ENCODE results near the gene NACA2.

Gene NACA2

DNA sequence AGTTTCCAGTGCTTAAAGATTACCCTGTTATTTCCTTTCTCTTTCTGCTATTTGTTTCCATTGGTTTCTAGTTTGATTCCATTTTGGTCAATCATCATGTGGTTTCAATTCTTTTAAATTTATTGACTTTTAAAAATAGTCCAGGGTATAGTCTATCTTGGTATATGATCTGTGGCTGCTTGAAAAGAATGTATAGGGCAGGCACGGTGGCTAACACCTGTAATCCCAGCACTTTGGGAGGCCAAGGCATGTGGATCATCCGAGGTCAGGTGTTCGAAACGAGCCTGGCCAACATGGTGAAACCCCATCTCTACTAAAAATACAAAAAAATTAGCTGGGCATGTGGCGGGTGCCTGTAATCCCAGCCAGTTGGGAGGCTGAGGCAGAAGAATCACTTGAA is 34.5 kb upstream of the NACA2 start:
- TF ChIP-seq TCF12 (IDR thresholded peaks at IDR 0.05; ENCODE audit: low read depth): no peak
- TF ChIP-seq TAF1 (IDR thresholded peaks at IDR 0.05; ENCODE audit: low read depth): no peak
- no peak for TF ChIP-seq CREB1 (IDR thresholded peaks at IDR 0.05; ENCODE audit: low read depth)
- no peak for TF ChIP-seq EGR1 (IDR thresholded peaks at IDR 0.05)
- no peak for TF ChIP-seq ZBTB7A (IDR thresholded peaks at IDR 0.05; ENCODE audit: low read depth)
- TF ChIP-seq CEBPB (IDR thresholded peaks at IDR 0.05): no peak
- no peak for TF ChIP-seq YY1 (IDR thresholded peaks at IDR 0.05; ENCODE audit: low read depth)
- TF ChIP-seq EP300 (IDR thresholded peaks at IDR 0.05; ENCODE audit: borderline replicate concordance): no peak
- TF ChIP-seq TEAD4 (IDR thresholded peaks at IDR 0.05): no peak
- TF ChIP-seq FOXM1 (IDR thresholded peaks at IDR 0.05; ENCODE audit: borderline replicate concordance, low read depth): no peak
- TF ChIP-seq NFIC (IDR thresholded peaks at IDR 0.05): no peak
- TF ChIP-seq, protein P1, sequence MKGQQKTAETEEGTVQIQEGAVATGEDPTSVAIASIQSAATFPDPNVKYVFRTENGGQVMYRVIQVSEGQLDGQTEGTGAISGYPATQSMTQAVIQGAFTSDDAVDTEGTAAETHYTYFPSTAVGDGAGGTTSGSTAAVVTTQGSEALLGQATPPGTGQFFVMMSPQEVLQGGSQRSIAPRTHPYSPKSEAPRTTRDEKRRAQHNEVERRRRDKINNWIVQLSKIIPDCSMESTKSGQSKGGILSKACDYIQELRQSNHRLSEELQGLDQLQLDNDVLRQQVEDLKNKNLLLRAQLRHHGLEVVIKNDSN (IDR thresholded peaks at IDR 0.05): no peak
- TF ChIP-seq, protein P2, sequence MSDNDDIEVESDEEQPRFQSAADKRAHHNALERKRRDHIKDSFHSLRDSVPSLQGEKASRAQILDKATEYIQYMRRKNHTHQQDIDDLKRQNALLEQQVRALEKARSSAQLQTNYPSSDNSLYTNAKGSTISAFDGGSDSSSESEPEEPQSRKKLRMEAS (IDR thresholded peaks at IDR 0.05): no peak
- TF ChIP-seq RAD21 (IDR thresholded peaks at IDR 0.05; ENCODE audit: low read depth): no peak
- TF ChIP-seq, protein P3, sequence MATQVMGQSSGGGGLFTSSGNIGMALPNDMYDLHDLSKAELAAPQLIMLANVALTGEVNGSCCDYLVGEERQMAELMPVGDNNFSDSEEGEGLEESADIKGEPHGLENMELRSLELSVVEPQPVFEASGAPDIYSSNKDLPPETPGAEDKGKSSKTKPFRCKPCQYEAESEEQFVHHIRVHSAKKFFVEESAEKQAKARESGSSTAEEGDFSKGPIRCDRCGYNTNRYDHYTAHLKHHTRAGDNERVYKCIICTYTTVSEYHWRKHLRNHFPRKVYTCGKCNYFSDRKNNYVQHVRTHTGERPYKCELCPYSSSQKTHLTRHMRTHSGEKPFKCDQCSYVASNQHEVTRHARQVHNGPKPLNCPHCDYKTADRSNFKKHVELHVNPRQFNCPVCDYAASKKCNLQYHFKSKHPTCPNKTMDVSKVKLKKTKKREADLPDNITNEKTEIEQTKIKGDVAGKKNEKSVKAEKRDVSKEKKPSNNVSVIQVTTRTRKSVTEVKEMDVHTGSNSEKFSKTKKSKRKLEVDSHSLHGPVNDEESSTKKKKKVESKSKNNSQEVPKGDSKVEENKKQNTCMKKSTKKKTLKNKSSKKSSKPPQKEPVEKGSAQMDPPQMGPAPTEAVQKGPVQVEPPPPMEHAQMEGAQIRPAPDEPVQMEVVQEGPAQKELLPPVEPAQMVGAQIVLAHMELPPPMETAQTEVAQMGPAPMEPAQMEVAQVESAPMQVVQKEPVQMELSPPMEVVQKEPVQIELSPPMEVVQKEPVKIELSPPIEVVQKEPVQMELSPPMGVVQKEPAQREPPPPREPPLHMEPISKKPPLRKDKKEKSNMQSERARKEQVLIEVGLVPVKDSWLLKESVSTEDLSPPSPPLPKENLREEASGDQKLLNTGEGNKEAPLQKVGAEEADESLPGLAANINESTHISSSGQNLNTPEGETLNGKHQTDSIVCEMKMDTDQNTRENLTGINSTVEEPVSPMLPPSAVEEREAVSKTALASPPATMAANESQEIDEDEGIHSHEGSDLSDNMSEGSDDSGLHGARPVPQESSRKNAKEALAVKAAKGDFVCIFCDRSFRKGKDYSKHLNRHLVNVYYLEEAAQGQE (IDR thresholded peaks at IDR 0.05; ENCODE audit: low read depth): no peak

DNA sequence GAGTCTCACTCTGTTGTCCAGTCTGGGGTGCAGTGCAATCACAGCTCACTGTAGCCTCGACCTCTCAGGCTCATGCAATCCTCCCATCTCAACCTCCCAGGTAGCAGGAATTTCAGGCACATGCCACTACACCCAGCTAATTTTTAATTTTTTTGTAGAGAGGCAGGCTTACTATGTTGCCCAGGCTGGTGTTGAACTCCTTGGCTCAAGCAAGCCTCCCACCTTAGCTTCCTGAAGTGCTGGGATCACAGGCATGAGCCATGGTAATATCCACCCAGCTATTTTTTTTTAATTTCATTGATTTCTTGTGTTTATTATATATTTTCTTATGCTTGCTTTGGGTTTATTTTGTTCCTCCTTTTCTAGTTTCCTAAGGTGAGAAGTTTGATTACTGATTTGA is 33.9 kb upstream of the NACA2 start:
- no peak for TF ChIP-seq EGR1 (IDR thresholded peaks at IDR 0.05)
- TF ChIP-seq CREB1 (IDR thresholded peaks at IDR 0.05; ENCODE audit: low read depth): no peak
- no peak for TF ChIP-seq CEBPB (IDR thresholded peaks at IDR 0.05)
- TF ChIP-seq YY1 (IDR thresholded peaks at IDR 0.05; ENCODE audit: low read depth): no peak
- TF ChIP-seq, protein P2 (IDR thresholded peaks at IDR 0.05): no peak
- no peak for TF ChIP-seq NFIC (IDR thresholded peaks at IDR 0.05)

DNA sequence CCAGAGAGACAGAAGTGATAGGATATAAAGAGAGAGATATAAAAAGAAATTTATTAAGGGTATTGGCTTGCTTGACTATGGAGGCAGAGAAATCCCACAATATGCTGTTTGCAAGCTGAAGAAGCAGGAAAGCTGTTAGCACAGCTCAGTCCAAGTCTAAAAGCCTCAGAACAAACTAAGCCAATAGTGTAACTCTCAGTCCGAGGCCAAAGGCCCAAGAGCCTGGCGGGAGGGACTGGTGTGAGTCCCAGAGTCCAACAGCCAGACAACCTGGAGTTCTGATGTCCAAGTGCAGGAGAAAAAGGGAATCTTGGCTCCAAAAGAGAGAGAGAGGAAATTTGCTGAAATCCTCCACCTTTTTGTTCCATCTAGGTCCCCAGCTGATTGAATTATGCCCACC is 30.3 kb upstream of the NACA2 start:
- TF ChIP-seq YY1 (IDR thresholded peaks at IDR 0.05; ENCODE audit: low read depth): no peak
- TF ChIP-seq FOXM1 (IDR thresholded peaks at IDR 0.05; ENCODE audit: borderline replicate concordance, low read depth): no peak
- TF ChIP-seq, protein P2 (IDR thresholded peaks at IDR 0.05): no peak
- no peak for TF ChIP-seq NFIC (IDR thresholded peaks at IDR 0.05)
- TF ChIP-seq EGR1 (IDR thresholded peaks at IDR 0.05): no peak
- TF ChIP-seq CEBPB (IDR thresholded peaks at IDR 0.05): no peak
- TF ChIP-seq ZBTB7A (IDR thresholded peaks at IDR 0.05; ENCODE audit: low read depth): no peak
- TF ChIP-seq, protein P3 (IDR thresholded peaks at IDR 0.05; ENCODE audit: low read depth): no peak
- TF ChIP-seq EP300 (IDR thresholded peaks at IDR 0.05; ENCODE audit: borderline replicate concordance): no peak
- no peak for TF ChIP-seq CREB1 (IDR thresholded peaks at IDR 0.05; ENCODE audit: low read depth)

DNA sequence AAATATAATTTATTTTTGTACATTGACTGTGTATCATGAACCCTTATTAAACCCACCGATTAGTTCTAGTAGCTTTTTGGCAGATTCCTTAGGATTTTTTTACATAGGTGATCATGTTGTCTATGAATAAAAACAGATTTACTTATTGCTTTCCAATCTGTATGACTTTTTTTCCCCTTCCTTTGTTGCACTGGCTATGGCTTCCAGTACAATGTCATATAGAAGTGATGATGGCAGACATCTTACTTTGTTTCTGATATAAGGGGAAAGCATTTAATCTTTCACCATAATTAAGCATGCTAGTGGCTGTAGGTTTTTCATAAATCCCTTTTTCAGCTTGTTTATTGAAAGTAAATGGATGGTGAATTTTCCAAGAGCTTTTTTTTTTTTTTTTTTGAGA is 28.9 kb upstream of the NACA2 start:
- TF ChIP-seq ZBTB7A (IDR thresholded peaks at IDR 0.05; ENCODE audit: low read depth) (no peak), YY1 (IDR thresholded peaks at IDR 0.05; ENCODE audit: low read depth) (no peak), RAD21 (IDR thresholded peaks at IDR 0.05; ENCODE audit: low read depth) (no peak), EGR1 (IDR thresholded peaks at IDR 0.05) (no peak), NFIC (IDR thresholded peaks at IDR 0.05) (no peak), CREB1 (IDR thresholded peaks at IDR 0.05; ENCODE audit: low read depth) (no peak), TAF1 (IDR thresholded peaks at IDR 0.05; ENCODE audit: low read depth) (no peak), TCF12 (IDR thresholded peaks at IDR 0.05; ENCODE audit: low read depth) (no peak), EP300 (IDR thresholded peaks at IDR 0.05; ENCODE audit: borderline replicate concordance) (no peak), TEAD4 (IDR thresholded peaks at IDR 0.05) (no peak)
- TF ChIP-seq, protein P3 (IDR thresholded peaks at IDR 0.05; ENCODE audit: low read depth): no peak
- TF ChIP-seq, protein P1 (IDR thresholded peaks at IDR 0.05): no peak
